ENCODE data around the gene RAP1GAP. TPM values are rescaled to one million over a fixed set of nuclear protein-coding genes. Genes with fewer than 3 reads are reported as not detected.
A peak's percentile ranks its signal among the peaks of the same experiment; 100 is the strongest.

RAP1GAP gene
- total and polyA plus RNA-seq, 2 of the 13 experiments (the other 11 are each of a cell fraction or from before 2014, with no cell fraction given): 11.9 to 37.5 TPM

DNA sequence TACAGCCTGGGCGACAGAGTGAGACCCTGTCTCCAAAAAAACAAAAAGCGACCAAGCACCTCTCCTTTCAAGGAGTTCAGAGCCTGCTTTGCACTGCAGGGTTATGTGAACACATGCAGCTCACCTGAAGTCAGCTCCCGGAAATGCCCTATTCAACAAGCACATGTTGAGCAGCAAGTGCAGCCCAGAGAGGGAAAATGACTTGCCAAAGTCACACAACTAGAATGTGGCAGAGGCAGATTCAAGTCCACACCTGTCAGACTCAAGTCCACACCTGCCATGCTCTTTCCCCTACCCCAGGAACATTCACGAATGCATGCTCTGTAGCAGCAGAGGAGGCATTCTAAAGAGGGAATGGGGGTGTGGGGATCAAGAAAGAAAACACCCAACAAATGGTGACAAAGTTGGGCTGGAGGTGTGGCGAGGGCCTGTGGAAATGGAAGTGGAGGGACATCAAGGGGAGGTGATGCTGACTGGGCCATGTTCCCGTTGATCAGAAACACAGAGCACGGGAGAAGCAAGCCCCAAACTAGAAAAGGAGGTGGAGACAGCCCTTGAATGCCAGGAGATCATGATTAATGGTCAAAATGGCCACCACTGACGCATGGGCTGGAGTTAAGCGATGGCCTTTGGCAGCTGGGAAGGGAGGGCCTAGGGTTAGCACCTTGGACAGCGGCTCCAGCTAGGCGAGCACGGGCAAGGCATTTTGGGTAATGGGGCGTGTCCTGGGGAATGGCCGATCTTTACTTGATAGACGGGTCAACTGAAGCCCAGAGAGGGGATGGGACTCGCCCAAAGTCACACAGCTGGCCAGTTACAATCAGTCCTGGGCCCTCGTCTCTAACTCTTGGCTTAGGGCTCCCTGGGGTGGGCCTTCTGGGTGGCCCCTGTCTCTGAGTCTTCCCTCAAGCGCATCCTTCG, 21.5 kb downstream of the RAP1GAP start (continued):
- TF ChIP-seq, protein P1, sequence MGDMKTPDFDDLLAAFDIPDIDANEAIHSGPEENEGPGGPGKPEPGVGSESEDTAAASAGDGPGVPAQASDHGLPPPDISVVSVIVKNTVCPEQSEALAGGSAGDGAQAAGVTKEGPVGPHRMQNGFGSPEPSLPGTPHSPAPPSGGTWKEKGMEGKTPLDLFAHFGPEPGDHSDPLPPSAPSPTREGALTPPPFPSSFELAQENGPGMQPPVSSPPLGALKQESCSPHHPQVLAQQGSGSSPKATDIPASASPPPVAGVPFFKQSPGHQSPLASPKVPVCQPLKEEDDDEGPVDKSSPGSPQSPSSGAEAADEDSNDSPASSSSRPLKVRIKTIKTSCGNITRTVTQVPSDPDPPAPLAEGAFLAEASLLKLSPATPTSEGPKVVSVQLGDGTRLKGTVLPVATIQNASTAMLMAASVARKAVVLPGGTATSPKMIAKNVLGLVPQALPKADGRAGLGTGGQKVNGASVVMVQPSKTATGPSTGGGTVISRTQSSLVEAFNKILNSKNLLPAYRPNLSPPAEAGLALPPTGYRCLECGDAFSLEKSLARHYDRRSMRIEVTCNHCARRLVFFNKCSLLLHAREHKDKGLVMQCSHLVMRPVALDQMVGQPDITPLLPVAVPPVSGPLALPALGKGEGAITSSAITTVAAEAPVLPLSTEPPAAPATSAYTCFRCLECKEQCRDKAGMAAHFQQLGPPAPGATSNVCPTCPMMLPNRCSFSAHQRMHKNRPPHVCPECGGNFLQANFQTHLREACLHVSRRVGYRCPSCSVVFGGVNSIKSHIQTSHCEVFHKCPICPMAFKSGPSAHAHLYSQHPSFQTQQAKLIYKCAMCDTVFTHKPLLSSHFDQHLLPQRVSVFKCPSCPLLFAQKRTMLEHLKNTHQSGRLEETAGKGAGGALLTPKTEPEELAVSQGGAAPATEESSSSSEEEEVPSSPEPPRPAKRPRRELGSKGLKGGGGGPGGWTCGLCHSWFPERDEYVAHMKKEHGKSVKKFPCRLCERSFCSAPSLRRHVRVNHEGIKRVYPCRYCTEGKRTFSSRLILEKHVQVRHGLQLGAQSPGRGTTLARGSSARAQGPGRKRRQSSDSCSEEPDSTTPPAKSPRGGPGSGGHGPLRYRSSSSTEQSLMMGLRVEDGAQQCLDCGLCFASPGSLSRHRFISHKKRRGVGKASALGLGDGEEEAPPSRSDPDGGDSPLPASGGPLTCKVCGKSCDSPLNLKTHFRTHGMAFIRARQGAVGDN (CRISPR knock-in tag; IDR thresholded peaks at IDR 0.05): peak; percentile 28
- TF ChIP-seq RFXAP (CRISPR knock-in tag; IDR thresholded peaks at IDR 0.05; ENCODE audit: borderline replicate concordance) (0 out of 2 replicates have a peak, but pooled peaks have one; percentile 39), KMT2A (CRISPR knock-in tag; IDR thresholded peaks at IDR 0.05) (no peak), SALL1 (CRISPR knock-in tag; IDR thresholded peaks at IDR 0.05) (peak; percentile 38; the same call in 1 of the 2 replicates), AKAP8 (CRISPR knock-in tag; IDR thresholded peaks at IDR 0.05) (no peak), HMG20A (CRISPR knock-in tag; IDR thresholded peaks at IDR 0.05; ENCODE audit: borderline replicate concordance) (no peak), NFE2 (CRISPR knock-in tag; IDR thresholded peaks at IDR 0.05) (no peak)
- TF ChIP-seq, protein P2, sequence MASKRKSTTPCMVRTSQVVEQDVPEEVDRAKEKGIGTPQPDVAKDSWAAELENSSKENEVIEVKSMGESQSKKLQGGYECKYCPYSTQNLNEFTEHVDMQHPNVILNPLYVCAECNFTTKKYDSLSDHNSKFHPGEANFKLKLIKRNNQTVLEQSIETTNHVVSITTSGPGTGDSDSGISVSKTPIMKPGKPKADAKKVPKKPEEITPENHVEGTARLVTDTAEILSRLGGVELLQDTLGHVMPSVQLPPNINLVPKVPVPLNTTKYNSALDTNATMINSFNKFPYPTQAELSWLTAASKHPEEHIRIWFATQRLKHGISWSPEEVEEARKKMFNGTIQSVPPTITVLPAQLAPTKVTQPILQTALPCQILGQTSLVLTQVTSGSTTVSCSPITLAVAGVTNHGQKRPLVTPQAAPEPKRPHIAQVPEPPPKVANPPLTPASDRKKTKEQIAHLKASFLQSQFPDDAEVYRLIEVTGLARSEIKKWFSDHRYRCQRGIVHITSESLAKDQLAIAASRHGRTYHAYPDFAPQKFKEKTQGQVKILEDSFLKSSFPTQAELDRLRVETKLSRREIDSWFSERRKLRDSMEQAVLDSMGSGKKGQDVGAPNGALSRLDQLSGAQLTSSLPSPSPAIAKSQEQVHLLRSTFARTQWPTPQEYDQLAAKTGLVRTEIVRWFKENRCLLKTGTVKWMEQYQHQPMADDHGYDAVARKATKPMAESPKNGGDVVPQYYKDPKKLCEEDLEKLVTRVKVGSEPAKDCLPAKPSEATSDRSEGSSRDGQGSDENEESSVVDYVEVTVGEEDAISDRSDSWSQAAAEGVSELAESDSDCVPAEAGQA (IDR thresholded peaks at IDR 0.05; ENCODE audit: low read depth): no peak
- TF ChIP-seq, protein P2 (CRISPR knock-in tag; IDR thresholded peaks at IDR 0.05; ENCODE audit: borderline replicate concordance): no peak
- TF ChIP-seq, protein P3, sequence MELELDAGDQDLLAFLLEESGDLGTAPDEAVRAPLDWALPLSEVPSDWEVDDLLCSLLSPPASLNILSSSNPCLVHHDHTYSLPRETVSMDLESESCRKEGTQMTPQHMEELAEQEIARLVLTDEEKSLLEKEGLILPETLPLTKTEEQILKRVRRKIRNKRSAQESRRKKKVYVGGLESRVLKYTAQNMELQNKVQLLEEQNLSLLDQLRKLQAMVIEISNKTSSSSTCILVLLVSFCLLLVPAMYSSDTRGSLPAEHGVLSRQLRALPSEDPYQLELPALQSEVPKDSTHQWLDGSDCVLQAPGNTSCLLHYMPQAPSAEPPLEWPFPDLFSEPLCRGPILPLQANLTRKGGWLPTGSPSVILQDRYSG (CRISPR knock-in tag; IDR thresholded peaks at IDR 0.05): no peak
- TF ChIP-seq, protein P4, sequence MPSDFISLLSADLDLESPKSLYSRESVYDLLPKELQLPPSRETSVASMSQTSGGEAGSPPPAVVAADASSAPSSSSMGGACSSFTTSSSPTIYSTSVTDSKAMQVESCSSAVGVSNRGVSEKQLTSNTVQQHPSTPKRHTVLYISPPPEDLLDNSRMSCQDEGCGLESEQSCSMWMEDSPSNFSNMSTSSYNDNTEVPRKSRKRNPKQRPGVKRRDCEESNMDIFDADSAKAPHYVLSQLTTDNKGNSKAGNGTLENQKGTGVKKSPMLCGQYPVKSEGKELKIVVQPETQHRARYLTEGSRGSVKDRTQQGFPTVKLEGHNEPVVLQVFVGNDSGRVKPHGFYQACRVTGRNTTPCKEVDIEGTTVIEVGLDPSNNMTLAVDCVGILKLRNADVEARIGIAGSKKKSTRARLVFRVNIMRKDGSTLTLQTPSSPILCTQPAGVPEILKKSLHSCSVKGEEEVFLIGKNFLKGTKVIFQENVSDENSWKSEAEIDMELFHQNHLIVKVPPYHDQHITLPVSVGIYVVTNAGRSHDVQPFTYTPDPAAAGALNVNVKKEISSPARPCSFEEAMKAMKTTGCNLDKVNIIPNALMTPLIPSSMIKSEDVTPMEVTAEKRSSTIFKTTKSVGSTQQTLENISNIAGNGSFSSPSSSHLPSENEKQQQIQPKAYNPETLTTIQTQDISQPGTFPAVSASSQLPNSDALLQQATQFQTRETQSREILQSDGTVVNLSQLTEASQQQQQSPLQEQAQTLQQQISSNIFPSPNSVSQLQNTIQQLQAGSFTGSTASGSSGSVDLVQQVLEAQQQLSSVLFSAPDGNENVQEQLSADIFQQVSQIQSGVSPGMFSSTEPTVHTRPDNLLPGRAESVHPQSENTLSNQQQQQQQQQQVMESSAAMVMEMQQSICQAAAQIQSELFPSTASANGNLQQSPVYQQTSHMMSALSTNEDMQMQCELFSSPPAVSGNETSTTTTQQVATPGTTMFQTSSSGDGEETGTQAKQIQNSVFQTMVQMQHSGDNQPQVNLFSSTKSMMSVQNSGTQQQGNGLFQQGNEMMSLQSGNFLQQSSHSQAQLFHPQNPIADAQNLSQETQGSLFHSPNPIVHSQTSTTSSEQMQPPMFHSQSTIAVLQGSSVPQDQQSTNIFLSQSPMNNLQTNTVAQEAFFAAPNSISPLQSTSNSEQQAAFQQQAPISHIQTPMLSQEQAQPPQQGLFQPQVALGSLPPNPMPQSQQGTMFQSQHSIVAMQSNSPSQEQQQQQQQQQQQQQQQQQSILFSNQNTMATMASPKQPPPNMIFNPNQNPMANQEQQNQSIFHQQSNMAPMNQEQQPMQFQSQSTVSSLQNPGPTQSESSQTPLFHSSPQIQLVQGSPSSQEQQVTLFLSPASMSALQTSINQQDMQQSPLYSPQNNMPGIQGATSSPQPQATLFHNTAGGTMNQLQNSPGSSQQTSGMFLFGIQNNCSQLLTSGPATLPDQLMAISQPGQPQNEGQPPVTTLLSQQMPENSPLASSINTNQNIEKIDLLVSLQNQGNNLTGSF (CRISPR knock-in tag; IDR thresholded peaks at IDR 0.05): 0 out of 2 replicates have a peak, but pooled peaks have one; percentile 44

Measured in HepG2 (cell line).